GM23248 (cell line): Measurements from ENCODE around the gene TENT4A. TPM values are rescaled to one million over a fixed set of nuclear protein-coding genes. Genes with fewer than 3 reads are reported as not detected.

Source experiments
- DNase-seq: peaks from one replicate; pipeline ENCODE4 v3.0.0-alpha.2; 2015
- H2AFZ ChIP-seq: fragments of 200-600 bp; sonication (generic); 2 replicates; pipeline ENCODE4 v1.6.1; 2016; ENCODE audit warnings: antibody characterized with exemption
- H3F3A ChIP-seq: fragments of 200-600 bp; sonication (generic); 2 replicates; pipeline ENCODE4 v1.6.1; 2016; ENCODE audit warnings: mild to moderate bottlenecking, antibody characterized with exemption, mixed run types; ENCODE audit not compliant: insufficient read depth
- H3K27ac ChIP-seq: fragments of 200-600 bp; sonication (generic); 2 replicates; pipeline ENCODE4 v1.5.1; 2016; ENCODE audit warnings: mild to moderate bottlenecking
- H3K27me3 ChIP-seq: fragments of 200-600 bp; sonication (generic); replicated peaks from 2 replicates; pipeline ENCODE4 v1.6.1; 2016; ENCODE audit warnings: mild to moderate bottlenecking; ENCODE audit not compliant: insufficient read depth
- H3K36me3 ChIP-seq: fragments of 200-600 bp; sonication (generic); 2 replicates; pipeline ENCODE4 v1.6.1; 2016; ENCODE audit warnings: low read depth, mild to moderate bottlenecking
- H3K4me1 ChIP-seq: fragments of 200-600 bp; sonication (generic); 2 replicates; pipeline ENCODE4 v1.6.1; 2016; ENCODE audit warnings: mild to moderate bottlenecking; ENCODE audit not compliant: insufficient read depth
- H3K4me2 ChIP-seq: fragments of 200-600 bp; sonication (generic); one replicate; pipeline ENCODE4 v1.6.1; 2016; ENCODE audit warnings: mild to moderate bottlenecking; ENCODE audit not compliant: unreplicated experiment
- H3K4me3 ChIP-seq: fragments of 200-600 bp; sonication (generic); 2 replicates; pipeline ENCODE4 v1.5.1; 2016; ENCODE audit warnings: mild to moderate bottlenecking
- H3K79me2 ChIP-seq: fragments of 200-600 bp; sonication (generic); 2 replicates; pipeline ENCODE4 v1.6.1; 2016; ENCODE audit warnings: mild to moderate bottlenecking; ENCODE audit not compliant: insufficient read depth
- H3K9ac ChIP-seq: fragments of 200-600 bp; sonication (generic); 2 replicates; pipeline ENCODE4 v1.6.1; 2016; ENCODE audit warnings: mild to moderate bottlenecking
- H3K9me2 ChIP-seq: fragments of 200-600 bp; sonication (generic); 2 replicates; pipeline ENCODE4 v1.6.1; 2016; ENCODE audit warnings: mixed run types, mild to moderate bottlenecking, moderate library complexity; ENCODE audit not compliant: insufficient read depth
- H3K9me3 ChIP-seq: fragments of 200-600 bp; sonication (generic); one replicate; pipeline ENCODE4 v1.6.1; 2017; ENCODE audit warnings: low read depth
- H4K20me1 ChIP-seq: fragments of 200-600 bp; sonication (generic); 2 replicates; pipeline ENCODE4 v1.6.0; 2016; ENCODE audit not compliant: insufficient read depth
- EZH2 ChIP-seq: fragments of 200-600 bp; sonication (generic); IDR thresholded peaks from 2 replicates; pipeline ENCODE4 v1.6.1; 2018; ENCODE audit warnings: antibody characterized with exemption, mild to moderate bottlenecking; ENCODE audit not compliant: insufficient read depth, poor library complexity, severe bottlenecking
- EZH2phosphoT487 ChIP-seq: fragments of 200-600 bp; sonication (generic); IDR thresholded peaks from 2 replicates; pipeline ENCODE4 v1.6.1; 2018; ENCODE audit warnings: antibody characterized with exemption, moderate library complexity, mild to moderate bottlenecking, low read depth; ENCODE audit not compliant: insufficient read depth
- WGBS, 2 experiments: methylation state at CpG; one replicate each; pipeline ENCODE4 v1.1.6; 2015 to 2017; ENCODE audit warnings: low lambda C conversion rate in 2 of 2, low coverage in 1 of 2; ENCODE audit errors: missing lambda C conversion rate in 2 of 2; 5-methylcytosine and 5-hydroxymethylcytosine counted together
- in situ Hi-C: fragments of 300-500 bp; cut with MboI; formaldehyde crosslinking; loops from 2 replicates; pipeline ENCODE4 v1.15.0; 2020
- polyA plus RNA-seq: library from polyadenylated mRNA; unstranded; fragments of >200 nt; fragmentation: Nextera tagmentation; extraction: Ambion mirVana; gene quantifications from 2 replicates; pipeline ENCODE4 v1.2.1, GENCODE V29; 2016
- total RNA-seq: library from RNA; depleted of rRNA; stranded (reverse); fragments of >200 nt; shearing (Covaris generic); gene quantifications from 2 replicates; pipeline ENCODE4 v1.2.3, GENCODE V29; 2014

The TENT4A gene
- total and polyA plus RNA-seq, 2 experiments from 2014 or later, result 3.0 to 17.6 TPM

- no peaks in the 10 kb centered on the region for H3K36me3 ChIP-seq
- H3K4me1 ChIP-seq, result peaks cover 20% of the 10 kb centered on the region
- no peak overlapping the region for H3K4me3 ChIP-seq
- WGBS, 2 experiments, result 94 to 97% methylated on average over 3 to 6 of the region's 6 CpGs
- H3K9me3 ChIP-seq, result no peaks in the 10 kb centered on the region
- H3K79me2 ChIP-seq, result no peaks in the 10 kb centered on the region
- no peak for DNase-seq
- H3K9me2 ChIP-seq, result no peaks in the 10 kb centered on the region
- H3K9ac ChIP-seq, result no peak overlapping the region
- peaks cover 9% of the 10 kb centered on the region; the same call in 1 of the 2 replicates for H3F3A ChIP-seq
- H2AFZ ChIP-seq, result no peak overlapping the region
- in situ Hi-C loops, result no loop called here
- H3K4me2 ChIP-seq, result no peak overlapping the region
- H3K27ac ChIP-seq, result no peak overlapping the region
- peaks cover 14% of the 10 kb centered on the region; the same call in 1 of the 2 replicates for H3K27me3 ChIP-seq
- no peaks in the 10 kb centered on the region for H4K20me1 ChIP-seq
- TF ChIP-seq EZH2 (no peak), EZH2phosphoT487 (no peak)
Observed at GRCh38 chr5:6702633-6703032, 10.6 kb upstream of the TENT4A start.

GRCh38 chr5:6703806-6704205 lies 9.4 kb upstream of the TENT4A start:
- H3K4me2 ChIP-seq, result peak overlapping the region; percentile 78
- in situ Hi-C loops, result no loop called here
- H3K9me2 ChIP-seq, result no peaks in the 10 kb centered on the region
- peaks cover 5% of the 10 kb centered on the region; the same call in 1 of the 2 replicates for H3K27me3 ChIP-seq
- H4K20me1 ChIP-seq, result no peaks in the 10 kb centered on the region
- H3K4me3 ChIP-seq, result peak overlapping the region; percentile 24; the same call in 1 of the 2 replicates
- peak overlapping the region; percentile 86 for H3K27ac ChIP-seq
- 34 to 39% methylated on average over 6 of the region's 6 CpGs for WGBS, 2 experiments
- H3K36me3 ChIP-seq, result no peaks in the 10 kb centered on the region
- no peaks in the 10 kb centered on the region for H3K79me2 ChIP-seq
- H3K9ac ChIP-seq, result peak overlapping the region; percentile 72
- H3K4me1 ChIP-seq, result peaks cover 20% of the 10 kb centered on the region
- peak; percentile 51 for DNase-seq
- peaks cover 9% of the 10 kb centered on the region; the same call in 1 of the 2 replicates for H3F3A ChIP-seq
- H2AFZ ChIP-seq, result peak overlapping the region; percentile 72
- no peak for TF ChIP-seq EZH2
- TF ChIP-seq EZH2phosphoT487, result no peak
- H3K9me3 ChIP-seq, result no peaks in the 10 kb centered on the region

- H3K79me2 ChIP-seq, result no peaks in the 10 kb centered on the region
- peaks cover 2% of the 10 kb centered on the region; the same call in 1 of the 2 replicates for H3K27me3 ChIP-seq
- peaks cover 9% of the 10 kb centered on the region; the same call in 1 of the 2 replicates for H3F3A ChIP-seq
- H3K4me3 ChIP-seq, result peak overlapping the region; percentile 24; the same call in 1 of the 2 replicates
- 13 to 27% methylated on average over 11 of the region's 11 CpGs for WGBS, 2 experiments
- H3K27ac ChIP-seq, result peak overlapping the region; percentile 86
- no peaks in the 10 kb centered on the region for H3K9me3 ChIP-seq
- no peak for TF ChIP-seq EZH2
- no peak for TF ChIP-seq EZH2phosphoT487
- in situ Hi-C loops, result no loop called here
- peak overlapping the region; percentile 72 for H3K9ac ChIP-seq
- no peaks in the 10 kb centered on the region for H4K20me1 ChIP-seq
- H3K9me2 ChIP-seq, result no peaks in the 10 kb centered on the region
- H3K4me2 ChIP-seq, result peak overlapping the region; percentile 78
- peak; percentile 89 for DNase-seq
- no peaks in the 10 kb centered on the region for H3K36me3 ChIP-seq
- peak overlapping the region; percentile 72 for H2AFZ ChIP-seq
- H3K4me1 ChIP-seq, result peaks cover 20% of the 10 kb centered on the region
Observed at GRCh38 chr5:6704361-6704851, 8.8 kb upstream of the TENT4A start.

GRCh38 chr5:6705088-6705487 lies 8.1 kb upstream of the TENT4A start:
- no peaks in the 10 kb centered on the region for H3K79me2 ChIP-seq
- H3K9me2 ChIP-seq, result no peaks in the 10 kb centered on the region
- 0 out of 2 replicates have a peak overlapping the region, but pooled peaks have one; percentile 24 for H3K4me3 ChIP-seq
- peak overlapping the region; percentile 86 for H3K27ac ChIP-seq
- peaks cover 20% of the 10 kb centered on the region for H3K4me1 ChIP-seq
- H3K9ac ChIP-seq, result peak overlapping the region; percentile 72
- peaks cover 9% of the 10 kb centered on the region; the same call in 1 of the 2 replicates for H3F3A ChIP-seq
- in situ Hi-C loops, result no loop called here
- DNase-seq, result no peak
- H3K9me3 ChIP-seq, result no peaks in the 10 kb centered on the region
- TF ChIP-seq EZH2phosphoT487 (no peak), EZH2 (no peak)
- H3K4me2 ChIP-seq, result peak overlapping the region; percentile 78
- no peaks in the 10 kb centered on the region for H3K36me3 ChIP-seq
- no peaks in the 10 kb centered on the region for H4K20me1 ChIP-seq
- H2AFZ ChIP-seq, result peak overlapping the region; percentile 72
- WGBS, 2 experiments, result 70% methylated on average over 6 of the region's 6 CpGs
- no peaks in the 10 kb centered on the region for H3K27me3 ChIP-seq
